Measurements from ENCODE around the gene NDE1.

NDE1 gene

DNA sequence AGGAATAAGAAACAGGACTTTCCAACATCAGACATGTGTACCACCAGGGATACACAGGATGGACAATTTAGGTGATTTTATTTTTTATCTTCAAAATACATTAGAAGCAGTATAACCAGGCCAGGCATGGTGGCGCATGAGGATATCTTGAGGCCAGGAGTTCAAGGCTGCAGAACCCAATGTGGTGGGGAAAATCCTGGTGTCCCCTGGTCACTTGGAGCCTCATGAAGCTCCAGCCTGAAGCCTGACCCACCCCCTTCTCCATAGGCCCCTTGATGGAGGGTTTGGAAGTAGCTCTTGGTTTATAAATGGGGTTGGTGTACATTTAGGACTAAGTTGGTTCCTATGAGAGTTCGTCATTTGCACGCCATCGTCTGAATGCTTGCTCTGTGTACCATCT lies 118.2 kb downstream of the NDE1 start:
- DNase-seq (ENCODE audit: low read depth in 2 of 2), result no peak

DNA sequence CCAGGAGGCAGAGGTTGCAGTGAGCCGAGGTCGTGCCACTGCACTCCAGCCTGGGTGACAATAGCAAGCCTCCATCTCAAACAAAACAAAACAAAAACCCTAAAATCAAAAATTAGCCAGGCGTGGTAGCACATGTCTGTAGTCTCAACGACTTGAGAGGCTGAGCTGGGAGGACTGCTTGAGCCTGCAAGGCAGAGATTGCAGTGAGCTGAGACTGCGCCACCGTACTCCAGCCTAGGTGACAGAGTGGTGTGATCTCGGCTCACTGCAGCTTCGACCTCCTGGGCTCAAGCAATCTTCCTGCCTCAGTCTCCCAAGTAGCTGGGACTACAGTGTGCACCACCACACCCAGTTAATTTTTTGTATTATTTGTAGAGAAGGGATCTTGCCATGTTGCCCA lies 119.2 kb downstream of the NDE1 start:
- no peak for DNase-seq (ENCODE audit: low read depth in 2 of 2)

GRCh38 chr16:15770107-15770506 lies 120.1 kb downstream of the NDE1 start:
- DNase-seq (ENCODE audit: low read depth in 2 of 2), result no peak

DNA sequence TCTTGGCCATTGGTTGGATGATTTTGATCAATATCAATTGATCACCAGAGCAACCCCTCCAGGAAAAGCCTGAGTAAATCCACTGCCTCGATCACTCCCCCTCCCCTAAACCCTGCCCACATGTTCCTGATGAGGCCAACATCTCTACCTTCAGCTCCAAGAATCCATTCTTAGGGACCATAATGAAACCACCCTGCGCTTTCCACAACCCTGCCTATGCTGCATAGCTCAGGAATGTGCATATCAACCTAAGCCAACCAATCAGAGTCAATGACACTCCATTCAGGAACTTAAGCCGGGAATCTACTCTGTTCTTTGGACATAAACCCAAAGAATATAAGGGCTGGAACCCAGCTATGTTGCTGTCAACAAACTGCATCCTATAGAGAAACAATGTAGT lies 120.5 kb downstream of the NDE1 start:
- DNase-seq (ENCODE audit: low read depth in 2 of 2), result no peak

DNA sequence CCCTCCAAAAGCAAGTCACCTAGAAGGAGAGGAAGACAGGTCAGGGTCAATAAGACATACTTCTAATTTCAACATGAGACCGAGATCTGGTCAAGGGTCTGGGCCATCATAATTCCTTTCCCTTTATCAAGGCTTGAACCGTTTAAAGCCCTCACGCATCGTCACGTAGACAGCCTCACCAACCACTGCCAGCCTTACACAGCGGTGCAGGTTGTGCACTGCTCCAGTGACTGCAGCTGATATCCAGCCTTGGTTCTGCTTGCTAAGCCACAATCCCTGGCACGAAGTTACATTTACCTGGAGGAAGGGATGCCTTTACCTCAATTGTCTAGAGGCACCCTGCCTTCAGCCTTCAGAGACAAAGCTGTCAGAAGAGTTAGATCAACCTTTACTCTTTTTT lies 121.6 kb downstream of the NDE1 start:
- no peak for DNase-seq (ENCODE audit: low read depth in 2 of 2)

- no peak for DNase-seq (ENCODE audit: low read depth in 2 of 2)
Measured at GRCh38 chr16:15772579-15773293, 122.7 kb downstream of the NDE1 start.

DNA sequence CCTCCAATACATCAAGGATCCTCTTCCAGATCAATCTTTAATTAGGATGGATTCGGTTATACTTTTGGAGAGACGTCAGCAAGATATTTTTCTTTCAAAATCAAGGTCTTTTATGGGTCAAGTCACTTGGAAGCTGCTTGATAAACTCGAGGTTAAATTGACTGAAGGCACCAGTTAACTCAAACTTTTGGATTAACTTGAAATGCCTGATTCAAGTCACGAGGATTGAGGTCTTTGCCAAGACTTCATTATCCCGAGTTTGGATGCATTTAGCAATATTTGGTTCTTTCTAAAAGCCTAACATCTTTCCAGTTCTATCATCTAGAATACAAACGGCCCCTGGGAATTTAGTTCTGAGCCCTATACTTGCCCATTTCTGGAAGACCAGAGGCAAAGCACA lies 123.9 kb downstream of the NDE1 start:
- no peak for DNase-seq (ENCODE audit: low read depth in 2 of 2)

DNA sequence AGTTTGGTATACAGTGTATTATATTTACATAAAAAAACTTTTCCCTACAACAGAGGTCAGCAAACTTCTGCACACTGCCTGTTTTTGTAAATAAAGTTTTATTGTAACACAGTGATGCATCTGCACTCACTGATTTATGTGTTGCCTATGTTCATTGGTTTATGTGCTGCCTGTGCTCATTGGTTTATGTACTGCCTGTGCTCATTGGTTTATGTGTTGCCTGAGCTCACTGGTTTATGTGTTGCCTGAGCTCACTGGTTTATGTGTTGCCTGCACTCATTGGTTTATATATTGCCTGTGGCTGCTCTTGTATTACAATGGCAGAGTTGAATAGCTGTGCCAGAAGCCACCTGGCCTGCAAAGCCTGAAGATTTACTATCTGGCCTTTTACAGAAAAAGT lies 125.2 kb downstream of the NDE1 start:
- DNase-seq (ENCODE audit: low read depth in 2 of 2), result no peak

- no peak for DNase-seq (ENCODE audit: low read depth in 2 of 2)
Measured at GRCh38 chr16:15775663-15776304, 125.7 kb downstream of the NDE1 start.
